Activated T-helper 1 cell treated with anti-CD3 and anti-CD28 coated beads, Interleukin-12 subunit alpha, Interleukin-12 subunit beta, Interleukin-2, Interleukin-4 antibody, amounts not matched to agents 30 ng/mL and 10 ng/mL and 1 ng/mL, durations not matched to agents 14 hours and 24 hours and 36 hours (primary cell): Measurements from ENCODE around the gene PEX12. TPM values are rescaled to one million over a fixed set of nuclear protein-coding genes. Genes with fewer than 3 reads are reported as not detected.
"Not testable (repeated sequence)": the region's sequence is repeated elsewhere in the genome, so short reads cannot be mapped to it uniquely, and the experiment has no call there.

Experiments
- DNase-seq: peaks from one replicate; pipeline ENCODE4 v3.0.0; 2021; ENCODE audit warnings: low spot score
- H3K27ac Mint-ChIP-seq: one replicate; pipeline ENCODE4 v1.8.0; 2021; ENCODE audit warnings: mild to moderate bottlenecking, mixed read lengths
- H3K27me3 Mint-ChIP-seq: one replicate; pipeline ENCODE4 v1.8.0; 2022; ENCODE audit warnings: mild to moderate bottlenecking, moderate library complexity, mixed read lengths; ENCODE audit not compliant: insufficient read depth
- H3K36me3 Mint-ChIP-seq: one replicate; pipeline ENCODE4 v1.8.0; 2021; ENCODE audit warnings: low read depth, mixed read lengths
- H3K4me1 Mint-ChIP-seq: one replicate; pipeline ENCODE4 v1.8.0; 2021; ENCODE audit warnings: low read depth, mixed read lengths
- H3K4me3 Mint-ChIP-seq: one replicate; pipeline ENCODE4 v1.8.0; 2021; ENCODE audit warnings: mild to moderate bottlenecking, moderate library complexity, mixed read lengths
- H3K9me3 Mint-ChIP-seq: one replicate; pipeline ENCODE4 v1.8.0; 2021; ENCODE audit warnings: mixed read lengths
- intact Hi-C: fragments of 100-400 bp; cut with micrococcal nuclease; formaldehyde crosslinking; loops from one replicate; pipeline ENCODE4 v1.15.1; 2024
- total RNA-seq: library from RNA; stranded (reverse); gene quantifications from 2 replicates; pipeline ENCODE4 v1.2.3, GENCODE V29; 2022

Gene PEX12
- total RNA-seq = 5.0 and 5.9 TPM in 2 replicates

GRCh38 chr17:35578197-35578928, at the start of gene PEX12:
Gene PEX12, minus strand, starts transcription at chr17:35578571. Its CDS starts 550 bp downstream, at chr17:35578021.
- Mint-ChIP-seq H3K4me1 (peaks cover 36% of the 10 kb centered on the region), H3K27me3 (peaks cover 2% of the 10 kb centered on the region), H3K36me3 (peaks cover 12% of the 10 kb centered on the region), H3K9me3 (no peaks in the 10 kb centered on the region), H3K27ac (peak within 1 kb of the TSS; percentile 99), H3K4me3 (peak within 1 kb of the TSS; percentile 100)
- DNase-seq = peak; percentile 82
- intact Hi-C loops = loop anchor here (1.0 to 5.0 kb wide), 5 partner anchors 9 to 436 kb away; partner anchors contain the start of genes AP2B1, NLE1, SLFN12L and SLFN5

- H3K27me3 Mint-ChIP-seq = no peaks in the 10 kb centered on the region
- no peak overlapping the region for H3K4me3 Mint-ChIP-seq
- peaks cover 44% of the 10 kb centered on the region for H3K36me3 Mint-ChIP-seq
- H3K9me3 Mint-ChIP-seq = no peaks in the 10 kb centered on the region
- H3K4me1 Mint-ChIP-seq = peaks cover 5% of the 10 kb centered on the region
- DNase-seq = no peak
- intact Hi-C loops = no loop called here
- H3K27ac Mint-ChIP-seq = no peak overlapping the region
These were observed 49.0 kb upstream of the PEX12 start for GRCh38 chr17:35627417-35627816.

- H3K36me3 Mint-ChIP-seq = peaks cover 28% of the 10 kb centered on the region
- no peaks in the 10 kb centered on the region for H3K9me3 Mint-ChIP-seq
- no peak overlapping the region for H3K27ac Mint-ChIP-seq
- DNase-seq = no peak
- H3K4me1 Mint-ChIP-seq = no peaks in the 10 kb centered on the region
- intact Hi-C loops = no loop called here
- no peaks in the 10 kb centered on the region for H3K27me3 Mint-ChIP-seq
- H3K4me3 Mint-ChIP-seq = no peak overlapping the region
These were observed 43.4 kb upstream of the PEX12 start for GRCh38 chr17:35621768-35622167.

- H3K9me3 Mint-ChIP-seq = no peaks in the 10 kb centered on the region
- no peak for DNase-seq
- no peaks in the 10 kb centered on the region for H3K27me3 Mint-ChIP-seq
- no peak overlapping the region for H3K27ac Mint-ChIP-seq
- H3K36me3 Mint-ChIP-seq = peaks cover 10% of the 10 kb centered on the region
- H3K4me1 Mint-ChIP-seq = no peaks in the 10 kb centered on the region
- H3K4me3 Mint-ChIP-seq = no peak overlapping the region
- intact Hi-C loops = no loop called here
These were observed 40.3 kb upstream of the PEX12 start for GRCh38 chr17:35618628-35619027.

- no peak overlapping the region for H3K27ac Mint-ChIP-seq
- H3K4me3 Mint-ChIP-seq = no peak overlapping the region
- H3K27me3 Mint-ChIP-seq = no peaks in the 10 kb centered on the region
- H3K4me1 Mint-ChIP-seq = peaks cover 7% of the 10 kb centered on the region
- intact Hi-C loops = no loop called here
- H3K36me3 Mint-ChIP-seq = peaks cover 14% of the 10 kb centered on the region
- no peak for DNase-seq
- no peaks in the 10 kb centered on the region for H3K9me3 Mint-ChIP-seq
These were observed 39.1 kb upstream of the PEX12 start for GRCh38 chr17:35617505-35617904.

- peaks cover 14% of the 10 kb centered on the region for H3K36me3 Mint-ChIP-seq
- intact Hi-C loops = no loop called here
- peaks cover 7% of the 10 kb centered on the region for H3K4me1 Mint-ChIP-seq
- no peak overlapping the region for H3K4me3 Mint-ChIP-seq
- no peaks in the 10 kb centered on the region for H3K27me3 Mint-ChIP-seq
- no peak overlapping the region for H3K27ac Mint-ChIP-seq
- no peak for DNase-seq
- no peaks in the 10 kb centered on the region for H3K9me3 Mint-ChIP-seq
These were observed 38.2 kb upstream of the PEX12 start for GRCh38 chr17:35616536-35616935.

- H3K4me3 Mint-ChIP-seq = no peak overlapping the region
- H3K27me3 Mint-ChIP-seq = no peaks in the 10 kb centered on the region
- intact Hi-C loops = no loop called here
- H3K4me1 Mint-ChIP-seq = peaks cover 7% of the 10 kb centered on the region
- H3K9me3 Mint-ChIP-seq = no peaks in the 10 kb centered on the region
- peaks cover 10% of the 10 kb centered on the region for H3K36me3 Mint-ChIP-seq
- DNase-seq = no peak
- no peak overlapping the region for H3K27ac Mint-ChIP-seq
These were observed 36.4 kb upstream of the PEX12 start for GRCh38 chr17:35614810-35615209.

- H3K27ac Mint-ChIP-seq = no peak overlapping the region
- H3K27me3 Mint-ChIP-seq = no peaks in the 10 kb centered on the region
- intact Hi-C loops = loop anchor here (1.0 kb wide), 2 partner anchors 134 to 191 kb away; no protein-coding TSS in a partner anchor
- no peaks in the 10 kb centered on the region for H3K9me3 Mint-ChIP-seq
- peak; percentile 7 for DNase-seq
- H3K36me3 Mint-ChIP-seq = peaks cover 17% of the 10 kb centered on the region
- peaks cover 7% of the 10 kb centered on the region for H3K4me1 Mint-ChIP-seq
- no peak overlapping the region for H3K4me3 Mint-ChIP-seq
These were observed 34.7 kb upstream of the PEX12 start for GRCh38 chr17:35612924-35613521.

GRCh38 chr17:35610746-35611145, 32.4 kb upstream of the PEX12 start:
- DNase-seq, H3K27me3 Mint-ChIP-seq, H3K27ac Mint-ChIP-seq, H3K4me1 Mint-ChIP-seq, H3K4me3 Mint-ChIP-seq, H3K9me3 Mint-ChIP-seq, intact Hi-C loops: not testable (repeated sequence)
- H3K36me3 Mint-ChIP-seq = peaks cover 18% of the 10 kb centered on the region

GRCh38 chr17:35609831-35610230, 31.5 kb upstream of the PEX12 start:
- DNase-seq = no peak
- H3K4me3 Mint-ChIP-seq = no peak overlapping the region
- intact Hi-C loops = no loop called here
- H3K36me3 Mint-ChIP-seq = peaks cover 19% of the 10 kb centered on the region
- H3K9me3 Mint-ChIP-seq = no peaks in the 10 kb centered on the region
- peaks cover 7% of the 10 kb centered on the region for H3K4me1 Mint-ChIP-seq
- H3K27me3 Mint-ChIP-seq = no peaks in the 10 kb centered on the region
- no peak overlapping the region for H3K27ac Mint-ChIP-seq

GRCh38 chr17:35607239-35607847, 29.0 kb upstream of the PEX12 start:
- intact Hi-C loops = no loop called here
- no peak overlapping the region for H3K4me3 Mint-ChIP-seq
- DNase-seq = no peak
- no peaks in the 10 kb centered on the region for H3K27me3 Mint-ChIP-seq
- no peaks in the 10 kb centered on the region for H3K9me3 Mint-ChIP-seq
- no peak overlapping the region for H3K27ac Mint-ChIP-seq
- no peaks in the 10 kb centered on the region for H3K4me1 Mint-ChIP-seq
- peaks cover 21% of the 10 kb centered on the region for H3K36me3 Mint-ChIP-seq

- Mint-ChIP-seq H3K27me3 (no peaks in the 10 kb centered on the region), H3K4me3 (no peak overlapping the region), H3K36me3 (peaks cover 27% of the 10 kb centered on the region), H3K27ac (no peak overlapping the region), H3K4me1 (no peaks in the 10 kb centered on the region), H3K9me3 (no peaks in the 10 kb centered on the region)
- no peak for DNase-seq
- intact Hi-C loops = no loop called here
These were observed 27.3 kb upstream of the PEX12 start for GRCh38 chr17:35605678-35606077.

GRCh38 chr17:35603674-35604073, 25.3 kb upstream of the PEX12 start:
- H3K36me3 Mint-ChIP-seq = peaks cover 28% of the 10 kb centered on the region
- no peak overlapping the region for H3K4me3 Mint-ChIP-seq

More at GRCh38 chr17:35603674-35604073, 25.3 kb upstream of the PEX12 start:
- Mint-ChIP-seq H3K4me1 (no peaks in the 10 kb centered on the region), H3K27ac (no peak overlapping the region), H3K27me3 (no peaks in the 10 kb centered on the region), H3K9me3 (no peaks in the 10 kb centered on the region)
- no peak for DNase-seq
- intact Hi-C loops = no loop called here
